Neural progenitor cell (in vitro differentiated cells): Measurements from ENCODE around the gene MED27.

Source experiments
- EZH2 ChIP-seq: fragments of 200-600 bp; sonication (generic); IDR thresholded peaks from 2 replicates; pipeline ENCODE4 v1.6.1; 2017; ENCODE audit warnings: antibody characterized with exemption, mild to moderate bottlenecking, moderate library complexity
- EZH2phosphoT487 ChIP-seq: fragments of 200-600 bp; sonication (generic); IDR thresholded peaks from 2 replicates; pipeline ENCODE4 v1.6.1; 2017; ENCODE audit warnings: antibody characterized with exemption
- TF ChIP-seq, protein P1 (sequence below): fragments of 200-600 bp; sonication (generic); IDR thresholded peaks from 2 replicates; pipeline ENCODE4 v1.5.1; 2017; ENCODE audit warnings: antibody characterized with exemption, mild to moderate bottlenecking

DNA sequence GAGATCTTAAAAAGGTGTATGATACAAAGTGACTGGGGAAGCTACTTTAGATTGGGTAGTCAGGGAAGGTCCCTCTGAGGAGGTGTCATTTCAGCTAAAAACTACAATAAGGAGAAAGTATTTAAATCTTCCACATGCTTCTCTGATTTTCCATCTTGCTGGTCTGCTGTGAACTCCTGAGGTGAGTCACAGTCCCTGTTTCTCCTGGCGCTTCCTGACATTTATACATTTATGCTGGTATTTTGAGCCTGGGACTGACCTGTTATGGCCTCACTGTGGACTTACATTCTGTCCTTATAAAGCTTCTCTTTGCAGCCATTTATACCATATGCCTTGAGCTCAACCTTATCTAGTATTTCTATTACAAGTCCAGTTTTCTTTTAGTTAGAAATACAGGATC is 95.1 kb downstream of the MED27 start:
- TF ChIP-seq, protein P1, sequence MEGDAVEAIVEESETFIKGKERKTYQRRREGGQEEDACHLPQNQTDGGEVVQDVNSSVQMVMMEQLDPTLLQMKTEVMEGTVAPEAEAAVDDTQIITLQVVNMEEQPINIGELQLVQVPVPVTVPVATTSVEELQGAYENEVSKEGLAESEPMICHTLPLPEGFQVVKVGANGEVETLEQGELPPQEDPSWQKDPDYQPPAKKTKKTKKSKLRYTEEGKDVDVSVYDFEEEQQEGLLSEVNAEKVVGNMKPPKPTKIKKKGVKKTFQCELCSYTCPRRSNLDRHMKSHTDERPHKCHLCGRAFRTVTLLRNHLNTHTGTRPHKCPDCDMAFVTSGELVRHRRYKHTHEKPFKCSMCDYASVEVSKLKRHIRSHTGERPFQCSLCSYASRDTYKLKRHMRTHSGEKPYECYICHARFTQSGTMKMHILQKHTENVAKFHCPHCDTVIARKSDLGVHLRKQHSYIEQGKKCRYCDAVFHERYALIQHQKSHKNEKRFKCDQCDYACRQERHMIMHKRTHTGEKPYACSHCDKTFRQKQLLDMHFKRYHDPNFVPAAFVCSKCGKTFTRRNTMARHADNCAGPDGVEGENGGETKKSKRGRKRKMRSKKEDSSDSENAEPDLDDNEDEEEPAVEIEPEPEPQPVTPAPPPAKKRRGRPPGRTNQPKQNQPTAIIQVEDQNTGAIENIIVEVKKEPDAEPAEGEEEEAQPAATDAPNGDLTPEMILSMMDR = no peak
- TF ChIP-seq EZH2 (no peak), EZH2phosphoT487 (no peak)
